Psoas muscle (tissue), 8 donors: ENCODE results near the gene NOL11. TPM values are rescaled to one million over a fixed set of nuclear protein-coding genes. Genes with fewer than 3 reads are reported as not detected.

Experiments used
- ATAC-seq, 4 donors: fragments of 200-7000 bp; cut with Tn5 transposase; one replicate each; pipeline ENCODE4 v1.9.1; 2020; ENCODE audit warnings: moderate library complexity in 3 of 4, mild to moderate bottlenecking in 2 of 4
- DNase-seq, 2 donors: peaks; one replicate each; pipeline ENCODE4 v3.0.0-alpha.2; 2020
- H3K27ac ChIP-seq: fragments of 200-600 bp; one replicate; pipeline ENCODE4 v1.8.0; 2022
- H3K27me3 ChIP-seq, 3 donors: fragments of 200-600 bp in 1 of 3; one replicate each; pipeline versions ENCODE4 v1.6.1 to v1.8.0; 2013 to 2022; ENCODE audit warnings: low read length in 2 of 3, mild to moderate bottlenecking in 2 of 3, moderate library complexity in 1 of 3; ENCODE audit not compliant: insufficient read depth in 3 of 3
- H3K36me3 ChIP-seq, 2 donors: fragments of 200-600 bp in 1 of 2; one replicate each; pipeline versions ENCODE4 v1.6.1 to v1.8.0; 2013 to 2022; ENCODE audit warnings: low read depth in 1 of 2, mild to moderate bottlenecking in 1 of 2, moderate library complexity in 1 of 2; ENCODE audit not compliant: insufficient read depth in 1 of 2
- H3K4me1 ChIP-seq: fragments of 200-600 bp; one replicate; pipeline ENCODE4 v1.8.0; 2022
- H3K4me3 ChIP-seq: fragments of 200-600 bp; one replicate; pipeline ENCODE4 v1.8.0; 2022; ENCODE audit warnings: mild to moderate bottlenecking
- H3K9me3 ChIP-seq: fragments of 200-600 bp; one replicate; pipeline ENCODE4 v1.8.0; 2022
- CTCF ChIP-seq: fragments of 200-600 bp; IDR thresholded peaks from one replicate; pipeline ENCODE4 v1.8.0; 2022; ENCODE audit warnings: antibody characterized with exemption
- WGBS, 3 donors: extraction: QIAGEN DNeasy Blood & Tissue Kit; methylation state at CpG; one replicate each; pipeline versions ENCODE4 v1.1.6 to v1.1.7; 2013; 5-methylcytosine and 5-hydroxymethylcytosine counted together
- intact Hi-C, 2 donors: fragments of 100-400 bp; cut with DNase I; formaldehyde crosslinking; loops; one replicate each; pipeline versions ENCODE4 v1.11.0 to v1.14.2; 2022
- polyA plus RNA-seq, 3 donors: library from polyadenylated mRNA; stranded (reverse); fragments of 200-250 nt; gene quantifications; one replicate each; pipeline ENCODE4 v1.2.3, GENCODE V29; 2013
- total RNA-seq, 4 donors: library from RNA; stranded (reverse); fragmentation: NEBNext Ultra II Directional in 2 of 4; extraction: Animal tissue kit (Norgen Biotek cat#: 25700) in 2 of 4; gene quantifications; one replicate each; pipeline versions ENCODE4 v1.2.1 to v1.2.4, GENCODE V29; 2021 to 2023
- donor health status: healthy with polysubstance abuse.
- donor health status: DM: no; HTN: no; CAD: no; lungs with moderate emphysema.
- donor health status: Bipolar disorder and iron deficiency.
- donor health status: healthy.
- donor health status: DM: yes; HTN: yes; CAD: no.
- donor health status: DM: no; HTN: no; CAD: no.
- donor health status: DM: no; HTN: no; CAD: no.
- donor health status: DM: yes; HTN: yes; CAD: no.

Gene NOL11
- total and polyA plus RNA-seq, 7 donors: 29.9 to 53.6 (median 33.5) TPM

GRCh38 chr17:67687511-67687910 lies 30.2 kb upstream of the NOL11 start:
- Histone ChIP-seq H3K9me3 (no peaks in the 10 kb centered on the region), H3K4me1 (no peaks in the 10 kb centered on the region), H3K27ac (no peak overlapping the region), H3K4me3 (no peak overlapping the region), H3K36me3 (no peaks in the 10 kb centered on the region), H3K27me3 (no peaks in the 10 kb centered on the region)
- WGBS, 3 donors: 76 to 86% (median 79%) methylated on average over 2 of the region's 2 CpGs
- no peak for DNase-seq
- no peak for TF ChIP-seq CTCF
- no peak for ATAC-seq
- intact Hi-C loops: loop anchor here in 1 of 2 donors (10.0 kb wide), 1 partner anchor 213 kb away; no protein-coding TSS in a partner anchor

- H3K4me1 ChIP-seq: no peaks in the 10 kb centered on the region
- no peaks in the 10 kb centered on the region for H3K27me3 ChIP-seq
- ATAC-seq: peak in 2 of 4 donors; percentile 62 to 70
- no peaks in the 10 kb centered on the region for H3K9me3 ChIP-seq
- peaks cover 0 to 5% of the 10 kb centered on the region in 2 donors for H3K36me3 ChIP-seq
- intact Hi-C loops: loop anchor here (2.0 to 10.0 kb wide), 3 partner anchors 215 to 315 kb away; no protein-coding TSS in a partner anchor
- 40 to 46% (median 44%) methylated on average over 2 of the region's 2 CpGs for WGBS, 3 donors
- H3K4me3 ChIP-seq: no peak overlapping the region
- DNase-seq: no peak
- no peak overlapping the region for H3K27ac ChIP-seq
- peak; percentile 82 for TF ChIP-seq CTCF
These were observed 28.1 kb upstream of the NOL11 start for GRCh38 chr17:67689534-67690177.

GRCh38 chr17:67693811-67694210 lies 23.9 kb upstream of the NOL11 start:
- Histone ChIP-seq H3K4me1 (no peaks in the 10 kb centered on the region), H3K27ac (no peak overlapping the region), H3K4me3 (no peak overlapping the region), H3K27me3 (no peaks in the 10 kb centered on the region), H3K36me3 (peaks cover 0 to 5% of the 10 kb centered on the region in 2 donors), H3K9me3 (no peaks in the 10 kb centered on the region)
- no peak for DNase-seq
- intact Hi-C loops: no loop called here
- no peak for TF ChIP-seq CTCF
- ATAC-seq: no peak

- Histone ChIP-seq H3K4me3 (no peak overlapping the region), H3K4me1 (no peaks in the 10 kb centered on the region), H3K9me3 (no peaks in the 10 kb centered on the region), H3K27ac (no peak overlapping the region), H3K27me3 (no peaks in the 10 kb centered on the region), H3K36me3 (peaks cover 0 to 5% of the 10 kb centered on the region in 2 donors)
- 40 to 63% (median 54%) methylated on average over 3 of the region's 3 CpGs for WGBS, 3 donors
- no peak for TF ChIP-seq CTCF
- DNase-seq (no peak), ATAC-seq (no peak)
- intact Hi-C loops: no loop called here
These were observed 21.4 kb upstream of the NOL11 start for GRCh38 chr17:67696347-67696746.
